ENCODE measurements around the gene SLC24A4.

- TF ChIP-seq CTCF (IDR thresholded peaks at IDR 0.05) (no peak), POLR2A (IDR thresholded peaks at IDR 0.05) (no peak)
Observed at GRCh38 chr14:92309968-92310530, 12.9 kb upstream of the SLC24A4 start.
